ENCODE measurements around the gene JPT1.

Gene JPT1

DNA sequence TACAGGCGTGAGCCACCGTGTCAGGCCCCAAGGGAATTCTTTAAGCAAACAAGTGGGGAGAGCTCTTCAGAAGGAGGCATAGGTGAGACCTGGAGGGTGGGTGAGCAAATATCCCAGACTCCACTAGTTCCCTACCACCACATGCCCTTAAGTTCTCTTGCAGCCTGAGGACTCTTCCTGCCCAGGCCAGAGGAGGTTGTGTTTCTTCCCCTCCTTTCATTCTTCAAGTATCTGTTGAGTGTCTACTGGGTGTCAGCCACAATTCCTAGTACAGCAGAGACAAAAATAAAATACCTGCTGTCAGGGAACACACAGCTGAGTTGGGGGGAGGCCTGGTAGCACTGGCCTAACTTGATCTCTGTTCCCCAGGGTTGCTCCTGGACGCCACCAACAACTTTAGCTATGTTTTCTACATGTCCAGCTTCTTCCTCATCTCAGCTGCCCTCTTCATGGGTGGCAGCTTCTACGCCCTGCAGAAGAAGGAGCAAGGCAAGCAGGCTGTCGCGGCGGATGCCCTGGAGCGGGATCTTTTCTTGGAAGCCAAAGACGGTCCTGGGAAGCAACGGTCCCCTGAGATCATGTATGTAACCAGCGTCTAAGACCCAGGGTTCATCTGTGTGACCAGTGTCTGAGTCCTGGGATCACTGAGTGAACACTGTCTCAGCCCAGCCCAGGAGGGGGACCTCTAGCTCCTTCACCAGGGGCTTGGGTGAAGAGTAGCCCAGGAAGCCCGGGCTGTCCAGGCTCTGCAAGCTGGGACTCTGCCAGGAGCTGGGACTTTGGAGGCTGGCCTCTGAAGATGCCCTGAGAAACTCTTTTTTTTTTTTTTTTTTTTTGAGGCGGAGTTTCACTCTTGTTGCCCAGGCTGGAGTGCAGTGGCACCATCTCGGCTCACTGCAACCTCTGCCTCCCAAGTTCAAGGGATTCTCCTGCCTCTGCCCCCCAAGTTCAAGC, 50.4 kb downstream of the JPT1 start:
- FAIRE-seq, result no peak

DNA sequence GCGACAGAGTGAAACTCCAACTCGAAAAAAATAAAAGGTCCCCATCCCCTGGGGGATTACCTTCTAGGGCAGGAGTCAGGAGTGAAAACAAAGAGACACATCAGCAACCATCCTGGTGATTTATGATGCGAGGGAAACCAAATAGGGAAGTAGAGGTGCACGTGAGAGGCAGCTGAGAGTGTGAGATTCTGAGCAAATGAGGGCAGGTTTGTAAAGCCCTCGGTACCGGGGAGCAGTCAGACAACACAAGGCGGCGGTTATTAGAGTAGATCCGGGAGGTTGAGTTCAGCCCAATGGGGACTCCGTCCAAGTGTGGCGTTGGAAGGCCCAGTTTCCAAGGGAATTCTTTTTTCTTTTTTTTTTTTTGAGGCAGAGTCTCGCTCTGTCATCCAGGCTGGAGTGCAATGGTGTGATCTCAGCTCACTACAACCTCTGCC, 51.9 kb downstream of the JPT1 start:
- FAIRE-seq, result no peak

DNA sequence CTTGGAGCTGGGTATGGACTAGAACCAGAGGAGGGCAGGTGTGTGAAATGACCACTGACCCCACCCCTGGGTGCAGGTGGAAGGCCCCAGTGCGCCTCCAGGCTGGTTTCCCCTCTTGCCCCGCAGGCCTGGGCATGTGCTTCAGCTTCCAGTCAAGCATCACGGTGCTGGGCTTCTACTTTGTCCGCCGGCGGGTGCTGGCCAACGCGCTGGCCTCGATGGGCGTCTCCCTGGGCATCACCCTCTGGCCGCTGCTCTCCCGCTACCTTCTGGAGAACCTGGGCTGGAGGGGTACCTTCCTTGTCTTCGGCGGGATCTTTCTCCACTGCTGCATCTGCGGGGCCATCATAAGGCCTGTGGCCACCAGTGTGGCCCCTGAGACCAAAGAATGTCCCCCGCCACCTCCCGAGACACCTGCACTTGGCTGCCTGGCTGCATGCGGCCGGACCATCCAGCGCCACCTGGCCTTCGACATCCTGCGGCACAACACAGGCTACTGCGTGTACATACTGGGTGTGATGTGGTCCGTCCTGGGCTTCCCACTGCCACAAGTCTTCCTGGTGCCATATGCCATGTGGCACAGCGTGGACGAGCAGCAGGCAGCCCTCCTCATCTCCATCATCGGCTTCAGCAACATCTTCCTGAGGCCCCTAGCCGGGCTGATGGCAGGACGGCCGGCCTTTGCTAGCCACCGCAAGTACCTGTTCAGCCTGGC, 54.3 kb downstream of the JPT1 start:
- no peak for FAIRE-seq

DNA sequence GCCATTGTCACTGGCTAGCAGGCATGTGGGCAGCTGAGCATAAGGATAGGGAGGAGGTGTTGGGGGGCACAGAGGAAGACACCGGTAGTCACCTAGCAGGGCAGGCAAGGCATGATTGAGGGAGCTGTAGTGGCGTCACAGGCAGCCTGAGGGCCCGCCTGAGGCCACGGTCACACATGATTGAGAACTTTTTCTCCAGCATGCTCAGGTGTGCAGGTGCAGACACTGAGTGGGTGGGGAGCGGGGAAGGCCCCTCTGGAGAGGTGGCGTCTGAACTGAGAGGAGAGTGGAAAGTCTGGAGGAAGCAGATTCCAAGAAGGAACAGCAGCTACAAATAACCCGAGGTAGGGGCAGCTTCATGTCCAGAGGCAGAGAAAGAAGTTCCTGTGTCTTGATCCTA, 55.5 kb downstream of the JPT1 start:
- FAIRE-seq, result no peak

DNA sequence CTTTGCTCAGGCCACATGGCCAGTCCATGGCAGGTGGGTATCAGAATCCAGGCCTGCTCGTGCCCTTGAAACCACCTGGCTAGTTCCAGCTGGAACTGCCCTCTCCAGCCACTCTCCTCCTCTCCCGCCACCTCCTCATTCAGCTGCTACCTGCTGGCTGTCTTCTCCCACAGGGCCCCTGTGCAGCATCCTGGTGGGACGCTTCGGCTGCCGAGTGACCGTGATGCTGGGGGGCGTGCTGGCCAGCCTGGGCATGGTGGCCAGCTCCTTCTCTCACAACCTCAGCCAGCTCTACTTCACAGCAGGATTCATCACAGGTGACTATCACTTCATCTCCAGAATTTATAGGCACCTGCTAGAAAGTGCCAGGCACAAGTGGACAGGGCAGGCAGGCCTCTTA, 56.4 kb downstream of the JPT1 start:
- no peak for FAIRE-seq

DNA sequence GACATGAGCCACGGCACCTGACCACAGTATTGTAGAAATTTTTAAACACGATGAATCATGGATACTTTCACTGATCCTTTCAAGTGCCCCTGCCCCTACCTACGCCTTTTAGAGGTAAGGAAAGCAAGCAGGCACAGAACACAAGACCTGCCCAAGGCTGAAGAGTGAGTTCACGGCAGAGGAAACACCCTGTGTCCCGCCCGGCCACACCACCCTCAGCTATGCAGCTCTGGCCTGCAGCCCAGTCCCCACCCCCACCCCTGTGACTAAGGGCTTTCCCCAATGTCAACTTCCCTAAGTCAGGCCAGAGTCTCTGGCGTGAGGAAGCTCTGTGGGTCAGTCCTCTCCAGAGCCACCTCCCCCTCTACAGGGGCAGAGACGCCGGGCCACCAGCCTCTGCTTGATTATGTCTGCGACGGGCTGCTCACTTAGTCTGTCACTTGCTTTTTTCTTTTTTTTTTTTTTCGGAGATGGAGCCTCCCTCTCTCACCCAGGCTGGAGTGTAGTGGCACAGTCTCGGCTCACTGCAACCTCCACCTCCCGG, 58.2 kb downstream of the JPT1 start:
- no peak for FAIRE-seq

DNA sequence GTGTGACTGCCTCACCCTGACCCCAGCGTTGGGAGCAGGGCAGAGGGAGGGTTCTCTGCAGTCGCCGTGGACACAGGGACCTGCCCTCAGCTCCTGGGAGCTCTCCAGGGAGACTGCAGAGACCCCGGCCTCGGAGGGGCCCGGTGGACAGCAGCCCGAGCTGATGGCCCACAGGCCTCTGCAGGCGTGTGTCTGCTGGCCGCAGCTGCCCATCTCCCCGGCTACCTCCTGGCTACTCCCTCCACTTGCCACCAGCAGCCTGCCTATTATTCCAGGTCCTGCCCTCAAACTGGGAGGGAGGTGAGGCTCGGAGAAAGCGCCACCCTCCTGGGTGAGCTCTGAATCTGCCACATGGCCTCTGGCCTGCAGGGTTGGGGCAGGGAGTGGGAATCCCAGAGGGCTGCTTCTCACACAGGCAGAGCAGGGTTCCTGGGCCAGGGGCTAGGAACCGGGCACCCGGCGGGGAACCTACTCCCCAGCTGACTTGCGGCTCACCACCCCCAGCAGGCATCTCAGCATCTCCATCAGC, 59.4 kb downstream of the JPT1 start:
- no peak for FAIRE-seq

DNA sequence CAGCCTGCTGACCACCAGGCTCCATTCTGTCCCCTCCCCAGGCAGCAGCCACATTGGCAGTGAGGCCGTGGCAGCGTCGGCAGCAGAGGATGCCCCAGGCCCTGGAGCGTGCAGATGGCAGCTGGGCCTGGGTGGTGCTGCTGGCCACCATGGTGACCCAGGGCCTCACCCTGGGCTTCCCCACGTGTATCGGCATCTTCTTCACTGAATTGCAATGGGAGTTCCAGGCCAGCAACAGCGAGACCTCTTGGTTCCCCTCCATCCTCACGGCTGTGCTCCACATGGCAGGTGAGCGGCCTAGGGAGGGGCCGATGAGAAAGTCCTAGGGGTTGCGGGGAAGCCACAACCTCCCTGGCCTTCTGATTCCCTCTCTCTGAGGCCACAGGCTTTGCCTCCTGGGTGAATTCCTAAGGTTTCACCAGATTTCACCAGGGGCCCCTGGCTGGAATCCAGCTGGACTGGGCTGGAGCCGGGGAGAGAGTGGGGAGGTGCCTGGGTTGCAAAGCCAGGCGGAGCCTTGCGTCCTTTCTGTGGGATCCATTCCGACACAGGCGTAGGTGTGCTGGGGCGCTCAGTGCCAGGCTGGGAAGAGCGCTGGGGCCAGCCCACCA, 60.7 kb downstream of the JPT1 start:
- FAIRE-seq, result no peak

DNA sequence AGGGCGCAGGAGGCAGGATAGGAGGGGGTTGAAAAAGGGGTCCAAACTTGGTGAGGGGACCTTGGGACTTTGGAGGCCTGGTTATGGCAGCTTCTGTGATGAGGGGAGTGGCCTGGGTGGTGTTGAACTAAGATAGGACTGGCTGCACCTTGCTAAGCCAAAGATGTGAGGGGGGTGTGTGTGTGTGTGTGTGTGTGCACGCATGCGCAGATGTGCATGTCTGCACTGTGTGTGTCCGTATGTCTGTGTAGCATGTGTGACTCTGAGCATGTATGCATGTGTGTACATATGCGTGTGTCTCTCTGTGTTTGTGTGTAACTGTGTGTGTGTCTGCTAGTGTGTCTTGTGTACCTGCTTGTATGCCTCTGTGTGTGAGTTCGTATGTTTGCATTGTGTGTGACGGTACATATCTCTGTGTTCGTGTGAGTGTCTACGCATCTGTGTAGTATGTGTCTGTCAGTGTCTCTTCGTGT, 62.4 kb downstream of the JPT1 start:
- FAIRE-seq, result no peak

DNA sequence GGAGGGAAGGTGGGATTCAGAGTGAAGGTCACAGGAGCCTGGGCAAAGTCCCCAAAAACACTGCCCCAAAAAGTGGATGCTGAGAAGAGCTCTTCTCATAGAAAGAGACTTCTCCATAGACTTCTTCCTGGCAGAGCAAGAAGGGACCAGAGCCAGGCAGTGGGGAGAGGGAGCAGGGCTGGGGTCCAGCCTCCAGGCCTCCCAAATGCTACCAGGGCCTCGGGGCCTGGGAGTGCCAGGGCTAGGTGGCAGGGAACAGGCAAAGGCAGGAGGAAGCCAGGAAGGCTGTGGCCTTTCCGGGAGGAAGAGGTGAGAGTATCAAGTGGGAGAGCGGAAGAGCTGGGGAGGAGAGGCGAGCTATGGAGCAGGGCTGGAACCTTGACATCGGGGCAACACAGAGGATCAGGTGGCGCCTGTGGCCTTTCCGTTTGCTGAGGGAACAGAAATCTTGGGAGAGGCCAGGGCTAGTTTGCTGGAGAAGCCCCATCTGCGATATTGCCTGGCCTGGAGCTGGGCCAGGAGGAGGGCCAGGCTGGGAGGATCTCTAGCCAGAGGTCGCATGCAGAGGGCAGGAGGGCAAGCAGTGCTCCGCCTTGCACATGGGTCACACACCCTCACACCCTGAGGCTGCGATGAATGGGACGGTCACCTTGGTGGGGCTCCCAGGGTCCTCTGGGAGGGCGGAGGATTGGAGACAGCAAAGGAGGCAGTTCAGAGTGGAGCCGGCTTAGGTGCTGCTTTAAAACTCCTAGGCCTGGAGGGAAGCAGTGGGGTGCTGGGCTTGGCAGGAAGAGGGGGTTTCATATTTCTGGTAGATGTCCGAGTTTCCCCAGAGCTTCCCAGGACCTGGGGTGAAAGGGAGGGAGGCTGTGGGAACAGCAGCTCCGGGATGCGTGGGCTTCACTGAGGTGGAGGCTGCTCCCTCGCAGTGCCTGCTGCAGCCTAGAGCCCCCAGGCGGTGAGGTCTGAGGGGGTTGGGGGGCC, 63.1 kb downstream of the JPT1 start:
- FAIRE-seq, result no peak

DNA sequence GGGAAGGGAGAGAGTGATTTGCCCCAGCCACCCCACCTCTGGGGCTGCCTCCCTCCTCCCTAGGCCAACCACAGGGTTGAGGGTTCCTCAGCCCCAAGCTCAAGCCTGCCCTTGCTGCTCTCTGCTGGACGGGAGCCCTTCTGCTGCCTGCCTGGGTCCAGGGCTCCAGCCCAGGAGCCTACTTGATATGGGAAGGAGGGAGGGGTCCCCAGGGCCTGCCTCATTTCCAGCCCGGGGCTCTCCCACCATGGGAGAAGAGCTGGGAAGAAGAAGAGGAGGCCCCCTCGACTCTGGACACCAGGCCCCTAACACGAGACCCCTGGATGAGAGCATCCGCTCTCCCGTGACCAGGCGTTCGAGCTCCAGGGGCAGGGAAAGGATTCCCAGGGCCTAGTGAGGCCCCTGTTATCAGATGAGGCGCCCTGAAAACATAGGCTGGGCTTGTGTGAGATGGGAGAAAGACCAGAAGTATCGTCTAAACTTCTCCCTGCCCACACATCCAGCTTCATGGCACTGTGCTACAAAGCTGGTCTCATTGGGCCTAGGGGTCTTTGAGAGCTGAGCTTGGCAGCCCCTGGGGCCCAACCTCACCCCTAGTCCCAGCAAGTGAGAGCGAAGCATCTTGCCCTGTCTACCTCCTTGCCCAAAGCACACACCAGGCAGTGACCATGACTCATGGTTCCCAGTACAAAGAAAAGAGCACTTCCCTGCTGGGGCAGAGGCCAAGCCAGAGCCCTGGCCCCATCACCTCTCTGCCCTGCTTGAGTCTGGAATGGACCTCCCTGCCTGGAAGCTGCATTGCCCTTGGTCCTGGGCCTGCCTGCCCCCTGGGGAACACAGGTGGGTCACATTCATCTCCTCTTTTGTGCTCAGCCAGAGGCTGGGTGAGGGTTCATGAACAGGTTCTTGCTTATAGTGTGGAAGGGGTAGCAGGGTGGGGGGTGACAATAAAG, 65.6 kb downstream of the JPT1 start:
- no peak for FAIRE-seq

DNA sequence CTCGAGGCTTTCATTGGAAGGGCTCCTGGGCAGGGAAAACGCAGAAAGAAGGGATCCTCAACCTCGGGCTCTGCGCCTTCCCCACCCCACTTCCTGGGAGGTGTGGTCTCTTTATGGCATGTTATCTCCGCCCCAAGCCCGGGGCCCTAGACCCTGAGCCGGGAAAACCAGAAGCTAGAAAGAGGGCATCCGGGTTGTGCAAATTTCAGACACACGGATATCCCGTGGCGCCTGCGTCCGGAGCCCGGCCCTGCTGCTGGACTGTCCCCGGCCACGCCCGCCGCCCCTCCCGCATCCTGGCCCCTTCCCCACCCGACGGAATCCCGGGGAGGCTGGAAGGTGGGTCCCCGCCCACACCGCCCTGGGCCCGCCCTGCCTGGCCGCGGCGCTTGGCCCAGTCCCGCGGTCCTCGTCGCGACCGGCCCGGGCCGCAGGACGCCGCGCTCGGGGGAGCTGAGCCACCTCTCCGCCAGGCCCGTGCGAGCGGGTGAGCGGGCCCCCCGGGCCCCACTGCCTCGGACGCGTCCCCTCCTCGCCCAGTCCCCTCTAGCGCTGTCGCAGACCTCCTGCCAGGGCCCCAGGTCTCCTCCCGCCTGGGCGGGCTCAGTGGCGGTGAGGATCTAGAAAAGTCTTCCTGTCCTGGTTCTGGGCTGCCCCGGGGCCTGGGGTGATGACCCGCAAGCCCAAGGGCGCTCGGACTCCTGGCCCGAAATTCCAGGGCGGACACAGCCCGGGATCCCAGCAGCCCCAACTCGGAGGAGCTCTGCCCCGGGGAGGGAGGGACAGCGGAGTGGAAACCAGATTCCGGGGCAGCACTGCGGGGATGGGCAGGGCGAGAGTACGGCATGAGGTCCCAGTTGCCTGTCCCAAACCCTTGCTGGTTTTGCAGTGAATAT, 66.5 kb downstream of the JPT1 start, which contains the start of gene SLC16A5:
Gene SLC16A5, plus strand, starts transcription at position 397 of the 896 bp plus-strand sequence. CDS start 5,683 bp downstream, outside the sequence.
- no peak for FAIRE-seq

DNA sequence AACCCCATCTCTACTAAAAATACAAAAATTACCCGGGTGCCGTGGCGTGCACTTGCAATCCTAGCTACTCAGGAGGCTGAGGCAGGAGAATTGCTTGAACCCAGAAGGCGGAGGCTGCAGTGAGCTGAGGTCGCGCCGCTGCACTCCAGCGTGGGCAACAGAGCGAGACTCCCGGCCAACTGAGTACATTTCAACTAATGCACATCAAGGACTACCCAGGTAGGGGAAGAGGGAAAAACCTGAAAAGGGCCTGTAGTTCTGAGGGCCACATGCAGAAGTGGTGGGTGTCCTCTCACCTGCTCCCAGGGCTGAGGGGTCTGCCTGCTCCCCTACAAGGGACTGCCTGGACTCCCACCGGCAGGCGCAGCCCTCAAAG, 67.1 kb downstream of the JPT1 start:
- no peak for FAIRE-seq

DNA sequence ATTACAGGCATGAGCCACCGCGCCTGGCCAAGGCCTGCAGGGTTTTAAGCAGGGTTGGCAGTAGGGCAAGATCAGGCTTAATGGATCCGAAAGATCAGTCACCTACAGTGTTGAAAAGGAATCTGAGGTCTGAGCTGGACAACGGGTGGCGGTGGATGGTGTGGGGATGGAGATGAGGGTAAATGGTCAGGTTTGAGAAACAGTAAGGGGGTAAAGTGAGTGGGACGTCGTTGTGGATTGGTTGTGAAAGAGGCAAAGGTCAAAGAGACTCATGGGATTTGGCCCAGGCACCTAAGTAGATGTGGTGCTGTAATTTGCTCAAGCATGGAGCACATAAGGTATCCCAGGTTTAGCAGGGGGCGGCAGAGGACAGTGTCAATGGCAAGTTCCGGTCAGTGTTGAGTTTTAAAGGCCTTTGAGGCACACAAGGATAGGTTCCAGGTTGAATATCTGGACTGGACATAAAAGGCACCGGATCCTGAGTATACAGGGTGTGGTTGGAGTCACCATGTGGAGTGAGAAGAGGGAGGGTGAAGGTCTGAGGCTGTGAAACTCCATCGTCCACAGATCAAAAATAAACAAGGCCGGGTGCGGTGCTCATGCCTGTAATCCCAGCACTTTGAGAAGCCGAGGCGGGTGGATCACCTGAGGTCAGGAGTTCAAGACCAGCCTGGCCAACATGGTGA, 67.7 kb downstream of the JPT1 start:
- no peak for FAIRE-seq

All from TTC549 (cell line).